ENCODE measurements around the gene LXN. TPM values are rescaled to one million over a fixed set of nuclear protein-coding genes. Genes with fewer than 3 reads are reported as not detected.

The LXN gene
- total and polyA plus RNA-seq, 2 of the 8 experiments (the other 6 are each of a cell fraction or from before 2014, with no cell fraction given) = 3.2 to 4.7 TPM

DNA sequence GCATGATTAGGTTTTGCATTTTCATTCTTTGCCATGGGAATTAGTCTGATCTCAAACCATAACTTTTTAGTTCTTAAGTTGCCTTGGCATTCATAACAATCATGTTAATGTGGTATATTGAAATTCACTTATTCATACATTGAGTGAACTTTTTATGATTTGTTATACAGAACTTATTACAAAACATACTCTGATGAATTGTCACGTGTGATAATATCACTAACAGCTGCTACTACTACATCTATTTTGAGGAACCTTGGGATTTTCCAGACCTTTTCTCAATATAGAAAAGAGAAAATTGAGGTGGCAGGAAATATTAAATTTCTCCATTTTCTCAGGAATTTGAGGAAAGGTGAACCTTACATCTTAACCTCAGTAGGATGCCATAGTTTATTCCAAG, 9.2 kb downstream of the LXN start (continued):
- TF ChIP-seq CHD7 (IDR thresholded peaks at IDR 0.05; ENCODE audit: insufficient replicate concordance, low read length) (no peak), POLR2A (IDR thresholded peaks at IDR 0.05; ENCODE audit: control extremely low read depth in 1 of 2, low read depth in 2 of 2, low read length in 2 of 2) (no peak), ZNF274 (IDR thresholded peaks at IDR 0.05; ENCODE audit: borderline replicate concordance, extremely low read depth, low read length) (no peak), POU5F1 (IDR thresholded peaks at IDR 0.05; ENCODE audit: low read depth, low read length) (no peak), TEAD4 (IDR thresholded peaks at IDR 0.05; ENCODE audit: low read depth, low read length) (no peak), SIRT6 (IDR thresholded peaks at IDR 0.05; ENCODE audit: low read length) (no peak), HDAC2 (IDR thresholded peaks at IDR 0.05; ENCODE audit: borderline replicate concordance in 1 of 2, low read depth in 2 of 2, low read length in 2 of 2) (no peak), SAP30 (IDR thresholded peaks at IDR 0.05; ENCODE audit: insufficient read depth, insufficient replicate concordance, low read length) (no peak), NANOG (IDR thresholded peaks at IDR 0.05; ENCODE audit: insufficient read depth, low read depth, low read length, poor library complexity, severe bottlenecking) (no peak), CHD1 (IDR thresholded peaks at IDR 0.05; ENCODE audit: low read depth, low read length) (no peak), BACH1 (IDR thresholded peaks at IDR 0.05; ENCODE audit: low read length) (no peak), HDAC6 (IDR thresholded peaks at IDR 0.05; ENCODE audit: low read depth, low read length) (no peak), EGR1 (IDR thresholded peaks at IDR 0.05; ENCODE audit: borderline replicate concordance, low read depth, low read length) (no peak)

Data from H1 (cell line).